Muscle layer of colon (tissue), 2 donors: ENCODE measurements around the gene DHRS13.
"Not testable (repeated sequence)": the region's sequence is repeated elsewhere in the genome, so short reads cannot be mapped to it uniquely, and the experiment has no call there.

Experiments
- H3K27ac ChIP-seq: one replicate; pipeline ENCODE4 v1.7.0; 2013; ENCODE audit warnings: low read depth, mild to moderate bottlenecking, low read length, moderate library complexity
- H3K27me3 ChIP-seq, 2 donors: one replicate each; pipeline ENCODE4 v1.7.0; 2013; ENCODE audit warnings: low read length in 2 of 2, mild to moderate bottlenecking in 2 of 2; ENCODE audit not compliant: insufficient read depth in 2 of 2, control insufficient read depth in 1 of 2
- H3K36me3 ChIP-seq: one replicate; pipeline ENCODE4 v1.7.0; 2013; ENCODE audit warnings: mild to moderate bottlenecking, low read length; ENCODE audit not compliant: insufficient read depth
- H3K4me1 ChIP-seq: one replicate; pipeline ENCODE4 v1.7.0; 2013; ENCODE audit warnings: mild to moderate bottlenecking, low read length; ENCODE audit not compliant: insufficient read depth
- H3K4me3 ChIP-seq, 2 donors: one replicate each; pipeline ENCODE4 v1.7.0; 2013; ENCODE audit warnings: low read length in 2 of 2, low read depth in 1 of 2, mild to moderate bottlenecking in 1 of 2, moderate library complexity in 1 of 2
- H3K9ac ChIP-seq: one replicate; pipeline ENCODE4 v1.7.0; 2013; ENCODE audit warnings: low read length
- H3K9me3 ChIP-seq: one replicate; pipeline ENCODE4 v1.7.0; 2013; ENCODE audit warnings: mild to moderate bottlenecking, low read length
- donor health status: abdominal sarcoma.
- donor health status: Adenocarcinoma of cecum.

Gene DHRS13

DNA sequence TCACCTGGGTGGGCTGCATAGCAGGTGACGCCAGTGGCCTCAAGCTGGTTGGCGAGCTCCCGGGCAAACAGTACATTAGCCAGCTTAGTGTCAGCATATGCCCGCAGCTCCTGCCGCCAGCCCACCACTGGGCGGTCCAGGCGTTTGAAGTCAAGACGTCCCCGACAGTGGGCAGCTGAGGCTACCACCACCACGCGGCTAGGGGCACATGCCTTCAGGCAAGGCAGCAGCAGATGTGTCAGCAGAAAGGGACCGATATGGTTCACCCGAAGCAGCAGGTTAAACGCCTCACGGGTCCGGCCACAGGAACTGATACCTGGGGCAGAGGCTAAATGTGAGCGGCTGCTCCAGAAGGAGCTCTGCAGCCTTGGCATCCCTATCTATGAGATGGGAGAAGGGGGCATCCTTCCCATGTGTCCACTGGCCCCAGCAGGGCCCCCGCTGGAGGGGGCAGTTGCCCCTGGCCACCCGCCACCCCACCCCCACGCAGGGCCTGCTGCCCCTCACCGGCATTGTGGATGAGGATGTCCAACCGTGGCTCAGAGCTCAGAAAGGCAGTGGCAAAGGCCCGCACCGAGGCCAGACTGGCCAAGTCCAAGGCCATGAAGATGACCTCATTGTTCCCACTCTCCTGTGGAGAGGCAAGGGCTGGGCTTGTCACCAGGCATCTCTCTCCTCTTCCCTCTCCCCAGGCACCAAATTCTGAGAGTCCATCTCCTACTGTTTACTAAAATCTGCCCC is 1.7 kb downstream of the DHRS13 start:
- Histone ChIP-seq H3K36me3 (peaks cover 5% of the 10 kb centered on the region), H3K9me3 (no peaks in the 10 kb centered on the region), H3K4me3 (no peak overlapping the region), H3K27ac (no peak overlapping the region), H3K27me3 (no peaks in the 10 kb centered on the region), H3K4me1 (peaks cover 21% of the 10 kb centered on the region), H3K9ac (no peak overlapping the region)

- Histone ChIP-seq H3K4me1 (peaks cover 26% of the 10 kb centered on the region), H3K36me3 (no peaks in the 10 kb centered on the region), H3K4me3 (no peak overlapping the region), H3K9me3 (no peaks in the 10 kb centered on the region), H3K27ac (no peak overlapping the region), H3K9ac (no peak overlapping the region), H3K27me3 (no peaks in the 10 kb centered on the region)
These were observed 3.6 kb downstream of the DHRS13 start for GRCh38 chr17:28899212-28899815.

- no peaks in the 10 kb centered on the region for H3K9me3 ChIP-seq
- no peaks in the 10 kb centered on the region for H3K27me3 ChIP-seq
- peaks cover 26% of the 10 kb centered on the region for H3K4me1 ChIP-seq
- H3K36me3 ChIP-seq = no peaks in the 10 kb centered on the region
- H3K9ac ChIP-seq = no peak overlapping the region
- H3K27ac ChIP-seq = peak overlapping the region; percentile 88
- H3K4me3 ChIP-seq = no peak overlapping the region
These were observed 4.3 kb downstream of the DHRS13 start for GRCh38 chr17:28898527-28898955.

DNA sequence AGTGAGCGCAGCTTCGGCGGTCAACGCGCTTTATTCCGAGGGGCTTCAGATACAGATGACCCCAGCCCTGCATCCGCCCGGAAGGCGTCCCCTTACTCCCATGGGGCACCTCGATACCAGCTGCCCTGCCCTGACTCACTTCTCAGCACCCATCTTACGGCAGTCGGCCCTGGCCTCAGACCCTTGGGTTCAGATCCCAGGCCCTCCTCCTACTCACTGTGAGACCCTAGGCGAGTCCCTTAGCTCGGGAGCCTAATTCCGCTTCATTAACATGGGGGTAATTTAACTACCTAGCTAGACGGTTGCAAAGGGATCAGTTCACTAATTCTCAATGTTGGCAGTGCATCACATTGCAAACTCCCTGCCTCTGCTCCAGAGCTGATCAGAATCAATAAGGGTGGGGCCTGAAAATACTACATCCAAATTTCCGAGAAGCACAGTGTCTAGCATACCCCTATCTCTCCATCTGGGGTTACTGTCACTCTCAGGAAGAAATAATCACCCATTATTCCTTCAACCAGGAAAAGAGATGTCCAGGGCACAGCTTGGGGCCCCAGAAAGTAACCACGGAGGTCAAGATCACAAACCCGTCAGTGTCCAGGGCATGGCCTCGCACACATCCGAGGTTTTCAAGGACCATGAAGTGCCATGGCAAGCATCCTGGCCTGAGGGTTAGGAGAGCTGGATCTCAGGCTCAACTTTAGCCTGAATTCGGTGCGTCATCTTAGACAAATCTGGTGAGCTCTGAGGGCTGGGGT is 4.9 kb downstream of the DHRS13 start:
- no peaks in the 10 kb centered on the region for H3K9me3 ChIP-seq
- H3K9ac ChIP-seq = peak overlapping the region; percentile 97
- no peaks in the 10 kb centered on the region for H3K36me3 ChIP-seq
- peak overlapping the region; percentile 70 to 86 for H3K4me3 ChIP-seq
- no peaks in the 10 kb centered on the region for H3K27me3 ChIP-seq
- peaks cover 26% of the 10 kb centered on the region for H3K4me1 ChIP-seq
- H3K27ac ChIP-seq = peak overlapping the region; percentile 88

GRCh38 chr17:28896884-28897768 is 5.8 kb downstream of the DHRS13 start, which contains the start of gene FLOT2:
FLOT2 (minus strand) TSS chr17:28897733; CDS start chr17:28897574, 159 bp downstream.
- Histone ChIP-seq H3K9me3 (no peaks in the 10 kb centered on the region), H3K27me3 (no peaks in the 10 kb centered on the region), H3K9ac (peak within 1 kb of the TSS; percentile 97), H3K27ac (peak within 1 kb of the TSS; percentile 88), H3K4me3 (peak within 1 kb of the TSS; percentile 70 to 86), H3K36me3 (no peaks in the 10 kb centered on the region), H3K4me1 (peaks cover 25% of the 10 kb centered on the region)

GRCh38 chr17:28896491-28896883 is 6.4 kb downstream of the DHRS13 start:
- H3K9me3 ChIP-seq = no peaks in the 10 kb centered on the region
- peaks cover 20% of the 10 kb centered on the region for H3K4me1 ChIP-seq
- H3K27ac ChIP-seq = peak overlapping the region; percentile 88
- H3K9ac ChIP-seq = peak overlapping the region; percentile 74
- H3K36me3 ChIP-seq = no peaks in the 10 kb centered on the region
- peak overlapping the region in 1 of 2 donors; percentile 86 for H3K4me3 ChIP-seq
- H3K27me3 ChIP-seq = no peaks in the 10 kb centered on the region

DNA sequence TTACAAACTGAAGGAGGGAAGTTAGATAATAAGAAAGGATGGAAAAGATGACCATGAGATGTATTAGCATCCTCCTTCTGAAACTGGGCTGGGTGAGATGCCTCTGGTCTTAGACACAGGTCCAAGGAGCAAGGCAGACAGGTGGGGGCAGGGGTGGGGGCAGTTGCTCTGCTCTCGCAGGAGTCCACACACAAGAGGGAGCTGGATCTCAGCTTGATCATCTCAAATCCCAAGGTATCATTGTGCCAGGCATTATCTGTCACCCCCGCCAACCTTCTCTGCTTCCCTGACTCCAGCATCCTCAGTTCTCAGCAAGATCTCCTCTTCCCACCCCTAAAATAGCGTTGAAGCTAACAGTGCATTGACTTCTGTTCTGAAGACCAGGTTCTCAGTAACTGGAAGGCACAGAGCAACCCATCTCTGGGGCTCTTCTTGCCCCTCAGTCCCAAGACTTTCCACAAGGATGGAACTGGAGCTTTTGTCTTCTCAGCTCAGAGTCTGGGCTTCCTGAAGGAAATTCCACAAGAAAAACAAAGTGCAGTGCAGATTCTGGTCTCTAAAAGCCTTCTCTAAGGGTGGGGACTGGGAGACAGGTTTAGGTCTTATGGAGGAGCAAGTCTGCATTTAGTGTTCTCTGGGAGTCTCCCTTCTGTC is 7.0 kb downstream of the DHRS13 start:
- Histone ChIP-seq H3K4me3 (peak overlapping the region in 1 of 2 donors; percentile 86), H3K27ac (peak overlapping the region; percentile 38), H3K36me3 (no peaks in the 10 kb centered on the region), H3K27me3 (no peaks in the 10 kb centered on the region), H3K4me1 (peaks cover 20% of the 10 kb centered on the region), H3K9ac (no peak overlapping the region), H3K9me3 (no peaks in the 10 kb centered on the region)

- not testable (repeated sequence) for H3K9ac ChIP-seq, H3K27ac ChIP-seq, H3K4me3 ChIP-seq, H3K36me3 ChIP-seq, H3K27me3 ChIP-seq, H3K9me3 ChIP-seq
- H3K4me1 ChIP-seq = peaks cover 20% of the 10 kb centered on the region
These were observed 9.4 kb downstream of the DHRS13 start for GRCh38 chr17:28893248-28894183.

- Histone ChIP-seq H3K9me3 (no peaks in the 10 kb centered on the region), H3K36me3 (peaks cover 10% of the 10 kb centered on the region), H3K4me3 (no peak overlapping the region), H3K27me3 (no peaks in the 10 kb centered on the region), H3K27ac (no peak overlapping the region), H3K4me1 (peaks cover 12% of the 10 kb centered on the region), H3K9ac (no peak overlapping the region)
These were observed 10.9 kb downstream of the DHRS13 start for GRCh38 chr17:28892024-28892423.

GRCh38 chr17:28891201-28891600 is 11.7 kb downstream of the DHRS13 start:
- Histone ChIP-seq H3K27ac (no peak overlapping the region), H3K36me3 (peaks cover 10% of the 10 kb centered on the region), H3K9ac (no peak overlapping the region), H3K9me3 (no peaks in the 10 kb centered on the region), H3K4me3 (no peak overlapping the region), H3K4me1 (peaks cover 6% of the 10 kb centered on the region), H3K27me3 (no peaks in the 10 kb centered on the region)
